Measurements from ENCODE around the gene SPATA46.

GRCh38 chr1:162384116-162384515 is 7.5 kb upstream of the SPATA46 start:
- TF ChIP-seq POLR2A (IDR thresholded peaks at IDR 0.05) (no peak), CTCF (IDR thresholded peaks at IDR 0.05) (no peak)
